Measurements from ENCODE around the gene NKPD1.

NKPD1 gene

GRCh38 chr19:45172173-45172572 is 11.4 kb upstream of the NKPD1 start:
- TF ChIP-seq CTCF (IDR thresholded peaks at IDR 0.05) = no peak

GRCh38 chr19:45171211-45171623 is 10.4 kb upstream of the NKPD1 start:
- TF ChIP-seq CTCF (IDR thresholded peaks at IDR 0.05) = no peak

- TF ChIP-seq CTCF (IDR thresholded peaks at IDR 0.05) = no peak
Measured at GRCh38 chr19:45170146-45171106, 9.6 kb upstream of the NKPD1 start.

- no peak for TF ChIP-seq CTCF (IDR thresholded peaks at IDR 0.05)
Measured at GRCh38 chr19:45169602-45170001, 8.8 kb upstream of the NKPD1 start.

GRCh38 chr19:45168767-45169351 is 8.1 kb upstream of the NKPD1 start:
- no peak for TF ChIP-seq CTCF (IDR thresholded peaks at IDR 0.05)

- TF ChIP-seq CTCF (IDR thresholded peaks at IDR 0.05) = no peak
Measured at GRCh38 chr19:45166723-45167252, 6.0 kb upstream of the NKPD1 start.

- TF ChIP-seq CTCF (IDR thresholded peaks at IDR 0.05) = no peak
Measured at GRCh38 chr19:45164577-45165335, 4.0 kb upstream of the NKPD1 start.

Data from LNCAP (cell line).